HCT116 (cell line): Measurements from ENCODE around the gene ANO2. TPM values are rescaled to one million over a fixed set of nuclear protein-coding genes. Genes with fewer than 3 reads are reported as not detected.

Experiments used
- ATAC-seq: fragments of 200-7000 bp; cut with Tn5 transposase; 2 replicates; pipeline ENCODE4 v1.9.1; 2020; ENCODE audit warnings: mild to moderate bottlenecking, moderate library complexity
- BruUV-seq: library from RNA; stranded (reverse); fragments of 400-500 nt; replicated peaks from 2 replicates; lab custom pipeline; 2021; lab: Mats Ljungman, UMichigan
- CTCF ChIA-PET: fragments of 300-600 bp; sonication (Branson Sonifier 250); formaldehyde crosslinking; loops from one replicate; lab custom pipeline; 2021; ENCODE audit warnings: antibody characterized with exemption; lab: Charles Lee
- POLR2A ChIA-PET: fragments of 300-600, 350-600 bp; sonication (Branson Sonifier 250); formaldehyde crosslinking; loops from one replicate; lab custom pipeline; 2021; ENCODE audit warnings: antibody characterized with exemption; lab: Charles Lee
- RAD21 ChIA-PET, 2 experiments: fragments of 300-600 bp; sonication (Branson Sonifier 250); formaldehyde crosslinking; loops; one replicate each; lab custom pipeline; 2023; ENCODE audit warnings: low total read pairs in 2 of 2; ENCODE audit not compliant: uncharacterized antibody in 2 of 2, unreplicated experiment in 2 of 2, low non-redundant PET in 1 of 2; lab: Charles Lee
- DNase-seq: peaks from one replicate; pipeline ENCODE4 v3.0.0-alpha.2; 2010; ENCODE audit warnings: low read depth, low spot score
- H2AFZ ChIP-seq: fragments of 200-600 bp; shearing (Covaris generic), sonication (generic); 2 replicates; pipeline ENCODE4 v1.6.1; 2017; ENCODE audit warnings: low read depth, mixed run types, mixed read lengths, antibody characterized with exemption, low read length; ENCODE audit not compliant: poor library complexity, severe bottlenecking
- H3K27ac ChIP-seq: 2 replicates; pipeline ENCODE4 v1.5.1; 2012; ENCODE audit warnings: low read depth, low read length
- H3K27me3 ChIP-seq: fragments of 200-600 bp; sonication (generic); 2 replicates; pipeline ENCODE4 v1.6.1; 2016; ENCODE audit warnings: mixed run types, low read length, mixed read lengths; ENCODE audit not compliant: insufficient read depth
- H3K36me3 ChIP-seq, 2 experiments: fragments of 200-500 bp in 1 of 2; fragments of 200-600 bp in 1 of 2; sonication (Bioruptor generic) in 1 of 2; sonication (generic) in 1 of 2; 2 replicates each; pipeline versions ENCODE4 v1.5.1 to v1.6.1; 2014 to 2016; ENCODE audit warnings: low read length in 2 of 2, inconsistent platforms in 1 of 2, mixed read lengths in 1 of 2, mixed run types in 1 of 2; ENCODE audit not compliant: insufficient read depth in 2 of 2, control insufficient read depth in 1 of 2
- H3K4me1 ChIP-seq, 2 experiments: fragments of 200-600 bp in 1 of 2; sonication (generic) in 1 of 2; 2 replicates each; pipeline versions ENCODE4 v1.5.1 to v1.6.1; 2012 to 2017; ENCODE audit warnings: low read length in 2 of 2, inconsistent platforms in 1 of 2, mild to moderate bottlenecking in 1 of 2, mixed read lengths in 1 of 2, mixed run types in 1 of 2, moderate library complexity in 1 of 2; ENCODE audit not compliant: insufficient read depth in 2 of 2, control insufficient read depth in 1 of 2
- H3K4me2 ChIP-seq: fragments of 200-600 bp; sonication (generic); 2 replicates; pipeline ENCODE4 v1.6.1; 2017; ENCODE audit warnings: mixed run types, low read length, mixed read lengths
- H3K4me3 ChIP-seq, 2 experiments: fragments of 200-600 bp in 1 of 2; sonication (generic) in 1 of 2; replicated peaks in 1 of 2; 2 replicates each; pipeline ENCODE4 v1.5.1; 2011 to 2016; ENCODE audit warnings: low read length in 2 of 2, control low read depth in 1 of 2, low read depth in 1 of 2, mild to moderate bottlenecking in 1 of 2, mixed read lengths in 1 of 2, mixed run types in 1 of 2
- H3K79me2 ChIP-seq: fragments of 200-600 bp; sonication (generic); 2 replicates; pipeline ENCODE4 v1.6.1; 2017; ENCODE audit warnings: mild to moderate bottlenecking, mixed run types, low read length, moderate library complexity, mixed read lengths; ENCODE audit not compliant: insufficient read depth
- H3K9ac ChIP-seq: fragments of 200-600 bp; sonication (generic); 2 replicates; pipeline ENCODE4 v1.6.1; 2016; ENCODE audit warnings: low read length, mixed read lengths
- H3K9me2 ChIP-seq: fragments of 200-600 bp; sonication (generic), shearing (Covaris generic); 2 replicates; pipeline ENCODE4 v1.6.1; 2017; ENCODE audit warnings: mixed run types, mild to moderate bottlenecking, moderate library complexity; ENCODE audit not compliant: insufficient read depth
- H3K9me3 ChIP-seq, 2 experiments: fragments of 200-500 bp in 1 of 2; fragments of 200-600 bp in 1 of 2; sonication (Bioruptor generic) in 1 of 2; sonication (generic) in 1 of 2; 2 replicates each; pipeline ENCODE4 v1.6.1; 2014 to 2017; ENCODE audit warnings: low read length in 2 of 2, mixed read lengths in 2 of 2, inconsistent platforms in 1 of 2, low read depth in 1 of 2, mild to moderate bottlenecking in 1 of 2, mixed run types in 1 of 2, moderate library complexity in 1 of 2; ENCODE audit not compliant: control insufficient read depth in 1 of 2, insufficient read depth in 1 of 2
- H4K20me1 ChIP-seq: fragments of 200-600 bp; sonication (generic), shearing (Covaris generic); 2 replicates; pipeline ENCODE4 v1.6.1; 2017; ENCODE audit warnings: mixed run types, mild to moderate bottlenecking, moderate library complexity; ENCODE audit not compliant: insufficient read depth
- CBX3 ChIP-seq: IDR thresholded peaks from 2 replicates; pipeline ENCODE4 v1.6.1; 2012; ENCODE audit warnings: low read depth
- CEBPB ChIP-seq: IDR thresholded peaks from 2 replicates; pipeline ENCODE4 v1.6.1; 2012; ENCODE audit warnings: low read depth
- EGR1 ChIP-seq: IDR thresholded peaks from 2 replicates; pipeline ENCODE4 v1.6.1; 2012; ENCODE audit warnings: low read depth
- ELF1 ChIP-seq: IDR thresholded peaks from 2 replicates; pipeline ENCODE4 v1.6.1; 2012; ENCODE audit warnings: low read depth, borderline replicate concordance
- EZH2phosphoT487 ChIP-seq: fragments of 200-600 bp; IDR thresholded peaks from 2 replicates; pipeline ENCODE4 v1.6.1; 2018; ENCODE audit warnings: antibody characterized with exemption, borderline replicate concordance
- JUND ChIP-seq: IDR thresholded peaks from 2 replicates; pipeline ENCODE4 v1.6.1; 2012
- POLR2A ChIP-seq: IDR thresholded peaks from 2 replicates; pipeline ENCODE4 v1.7.0; 2011; ENCODE audit warnings: borderline replicate concordance; ENCODE audit not compliant: insufficient read depth, insufficient read length; ENCODE audit errors: extremely low read depth
- POLR2AphosphoS5 ChIP-seq: IDR thresholded peaks from 2 replicates; pipeline ENCODE4 v1.6.1; 2011; ENCODE audit warnings: mild to moderate bottlenecking, low read depth, low read length, moderate library complexity
- RAD21 ChIP-seq: IDR thresholded peaks from 2 replicates; pipeline ENCODE4 v1.6.1; 2012; ENCODE audit warnings: low read depth, mild to moderate bottlenecking
- REST ChIP-seq: IDR thresholded peaks from 2 replicates; pipeline ENCODE4 v1.6.1; 2012; ENCODE audit warnings: low read depth
- SIN3A ChIP-seq: IDR thresholded peaks from 2 replicates; pipeline ENCODE4 v1.6.1; 2012; ENCODE audit warnings: low read depth
- SP1 ChIP-seq: IDR thresholded peaks from 2 replicates; pipeline ENCODE4 v1.6.1; 2012; ENCODE audit warnings: low read depth
- SRF ChIP-seq: IDR thresholded peaks from 2 replicates; pipeline ENCODE4 v1.6.1; 2012; ENCODE audit warnings: low read depth
- TCF7L2 ChIP-seq: IDR thresholded peaks from 2 replicates; pipeline ENCODE4 v1.7.0; 2011; ENCODE audit warnings: borderline replicate concordance, inconsistent platforms; ENCODE audit not compliant: insufficient read depth, insufficient read length; ENCODE audit errors: extremely low read depth
- YY1 ChIP-seq: IDR thresholded peaks from 2 replicates; pipeline ENCODE4 v1.6.1; 2011; ENCODE audit warnings: low read length, low read depth, moderate library complexity, mild to moderate bottlenecking; ENCODE audit not compliant: insufficient replicate concordance; ENCODE audit errors: extremely low read depth
- ZFX ChIP-seq: fragments of 450-650 bp; IDR thresholded peaks from 2 replicates; pipeline ENCODE4 v1.6.1; 2017
- ZNF274 ChIP-seq: fragments of 200-500 bp; sonication (Bioruptor generic); IDR thresholded peaks from 2 replicates; pipeline ENCODE4 v1.6.1; 2014; ENCODE audit warnings: mild to moderate bottlenecking, low read depth, low read length, inconsistent platforms
- intact Hi-C: fragments of 100-400 bp; cut with micrococcal nuclease; formaldehyde crosslinking; loops from 2 replicates; pipeline ENCODE4 v1.10.0; 2022
- total RNA-seq: library from RNA; stranded (reverse); gene quantifications from one replicate; pipeline ENCODE4 v1.2.1, GENCODE V29; 2021; ENCODE audit not compliant: unreplicated experiment
- TF ChIP-seq, protein P1 (sequence below): IDR thresholded peaks from 2 replicates; pipeline ENCODE4 v1.6.1; 2012
- TF ChIP-seq, protein P2 (sequence below): IDR thresholded peaks from 2 replicates; pipeline ENCODE4 v1.6.1; 2011; ENCODE audit warnings: mild to moderate bottlenecking, low read length, moderate library complexity; ENCODE audit not compliant: insufficient replicate concordance; ENCODE audit errors: extremely low read depth

Gene ANO2
- total RNA-seq, 1 experiment from 2014 or later = not detected

DNA sequence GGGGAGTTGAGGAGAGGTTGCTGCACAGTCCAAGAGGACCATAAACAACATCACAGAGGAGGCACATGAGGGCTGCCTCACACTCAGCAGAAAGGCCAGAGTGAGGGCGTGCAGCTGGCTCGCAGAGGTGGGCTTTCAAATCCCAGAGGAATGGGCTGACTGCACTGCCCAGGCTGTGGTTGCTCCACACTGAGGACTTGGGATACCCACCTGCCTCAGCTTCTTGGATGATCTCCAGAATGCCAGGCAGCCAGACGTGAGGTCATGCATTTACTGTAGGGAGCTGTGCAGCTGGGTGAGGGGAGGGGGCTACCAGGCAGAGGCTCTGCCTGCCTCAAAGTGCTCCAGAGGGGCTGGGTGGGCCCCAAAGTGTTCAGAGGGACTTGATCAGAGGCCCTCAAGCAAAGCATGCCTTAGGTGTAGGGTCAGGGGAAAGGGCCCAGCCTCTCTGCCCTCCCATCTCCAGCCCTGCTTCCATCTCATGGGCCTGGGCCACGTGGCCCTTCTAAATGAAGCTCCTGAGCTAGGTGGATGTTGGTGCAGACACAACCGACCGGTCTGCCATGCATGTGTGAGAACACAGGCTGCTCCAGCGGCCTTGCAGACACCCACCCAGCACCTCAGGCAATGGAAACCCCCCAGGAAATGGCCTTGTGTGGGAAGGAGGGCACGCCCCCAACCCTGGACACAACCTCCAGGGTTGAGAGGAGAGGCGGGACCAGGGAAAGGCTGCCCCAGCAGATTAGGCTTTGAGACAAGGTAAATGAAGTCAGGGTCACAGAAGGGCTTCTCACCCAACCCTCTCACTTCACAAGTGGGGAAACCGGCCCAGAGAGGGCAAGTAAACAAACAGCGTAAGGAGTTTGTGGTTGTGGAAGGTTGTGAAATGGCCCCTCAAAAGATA lies 422.4 kb downstream of the ANO2 start:
- BruUV-seq = no TSS peak
- H4K20me1 ChIP-seq = no peaks in the 10 kb centered on the region
- H3K27ac ChIP-seq = no peak overlapping the region
- H3K9me3 ChIP-seq = no peaks in the 10 kb centered on the region
- H2AFZ ChIP-seq = no peak overlapping the region
- no peak overlapping the region for H3K4me2 ChIP-seq
- POLR2A ChIA-PET = no interaction called here
- intact Hi-C loops = no loop called here
- DNase-seq (no peak), ATAC-seq (no peak)
- peaks cover 10% of the 10 kb centered on the region; the same call in 1 of the 2 replicates for H3K27me3 ChIP-seq
- CTCF ChIA-PET = no interaction called here
- no peaks in the 10 kb centered on the region for H3K9me2 ChIP-seq
- no peak overlapping the region for H3K4me3 ChIP-seq
- no peaks in the 10 kb centered on the region for H3K4me1 ChIP-seq
- no peaks in the 10 kb centered on the region for H3K79me2 ChIP-seq
- RAD21 ChIA-PET = no interaction called here
- TF ChIP-seq TCF7L2 = no peak
- TF ChIP-seq, protein P1, sequence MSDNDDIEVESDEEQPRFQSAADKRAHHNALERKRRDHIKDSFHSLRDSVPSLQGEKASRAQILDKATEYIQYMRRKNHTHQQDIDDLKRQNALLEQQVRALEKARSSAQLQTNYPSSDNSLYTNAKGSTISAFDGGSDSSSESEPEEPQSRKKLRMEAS = no peak
- no peak for TF ChIP-seq JUND
- no peak for TF ChIP-seq ZFX
- TF ChIP-seq POLR2AphosphoS5 = no peak
- TF ChIP-seq RAD21 = no peak
- TF ChIP-seq POLR2A = no peak
- TF ChIP-seq EGR1 = no peak
- TF ChIP-seq, protein P2, sequence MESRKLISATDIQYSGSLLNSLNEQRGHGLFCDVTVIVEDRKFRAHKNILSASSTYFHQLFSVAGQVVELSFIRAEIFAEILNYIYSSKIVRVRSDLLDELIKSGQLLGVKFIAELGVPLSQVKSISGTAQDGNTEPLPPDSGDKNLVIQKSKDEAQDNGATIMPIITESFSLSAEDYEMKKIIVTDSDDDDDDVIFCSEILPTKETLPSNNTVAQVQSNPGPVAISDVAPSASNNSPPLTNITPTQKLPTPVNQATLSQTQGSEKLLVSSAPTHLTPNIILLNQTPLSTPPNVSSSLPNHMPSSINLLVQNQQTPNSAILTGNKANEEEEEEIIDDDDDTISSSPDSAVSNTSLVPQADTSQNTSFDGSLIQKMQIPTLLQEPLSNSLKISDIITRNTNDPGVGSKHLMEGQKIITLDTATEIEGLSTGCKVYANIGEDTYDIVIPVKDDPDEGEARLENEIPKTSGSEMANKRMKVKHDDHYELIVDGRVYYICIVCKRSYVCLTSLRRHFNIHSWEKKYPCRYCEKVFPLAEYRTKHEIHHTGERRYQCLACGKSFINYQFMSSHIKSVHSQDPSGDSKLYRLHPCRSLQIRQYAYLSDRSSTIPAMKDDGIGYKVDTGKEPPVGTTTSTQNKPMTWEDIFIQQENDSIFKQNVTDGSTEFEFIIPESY = no peak
- no peak for TF ChIP-seq SIN3A
- no peak for TF ChIP-seq CBX3
- TF ChIP-seq REST = no peak
- TF ChIP-seq YY1 = no peak
- TF ChIP-seq SP1 = no peak
- TF ChIP-seq CEBPB = no peak
- no peak for TF ChIP-seq SRF
- TF ChIP-seq ELF1 = no peak
- TF ChIP-seq EZH2phosphoT487 = no peak
- no peak for TF ChIP-seq ZNF274
- no peak overlapping the region for H3K9ac ChIP-seq
- H3K36me3 ChIP-seq = no peaks in the 10 kb centered on the region
